DOHH2 (cell line): Measurements from ENCODE around the gene NPPA.

Experiments
- H3F3A ChIP-seq: fragments of 200-600 bp; sonication (generic), shearing (Covaris generic); 2 replicates; pipeline ENCODE4 v1.6.0; 2016; ENCODE audit warnings: antibody characterized with exemption, mild to moderate bottlenecking; ENCODE audit not compliant: control insufficient read depth, insufficient read depth
- H3K27ac ChIP-seq: fragments of 200-600 bp; sonication (generic); 2 replicates; pipeline ENCODE4 v1.5.1; 2014; ENCODE audit warnings: low read depth, mild to moderate bottlenecking, low read length, moderate library complexity
- H3K27me3 ChIP-seq: fragments of 200-600 bp; sonication (generic); 2 replicates; pipeline ENCODE4 v1.6.1; 2014; ENCODE audit warnings: mild to moderate bottlenecking, low read length, mixed read lengths; ENCODE audit not compliant: control insufficient read depth
- H3K36me3 ChIP-seq: fragments of 200-600 bp; sonication (generic); 2 replicates; pipeline ENCODE4 v1.6.1; 2014; ENCODE audit warnings: mild to moderate bottlenecking, low read length, moderate library complexity, mixed read lengths; ENCODE audit not compliant: control insufficient read depth
- H3K4me1 ChIP-seq: fragments of 200-600 bp; sonication (generic); 2 replicates; pipeline ENCODE4 v1.6.1; 2014; ENCODE audit warnings: mild to moderate bottlenecking, low read length, mixed read lengths; ENCODE audit not compliant: control insufficient read depth
- H3K4me2 ChIP-seq: fragments of 200-600 bp; sonication (generic); 2 replicates; pipeline ENCODE4 v1.6.0; 2014; ENCODE audit warnings: mild to moderate bottlenecking, low read length, moderate library complexity
- H3K4me3 ChIP-seq: fragments of 200-600 bp; sonication (generic); 2 replicates; pipeline ENCODE4 v1.5.1; 2014; ENCODE audit warnings: mild to moderate bottlenecking, low read length, mixed read lengths
- H3K79me2 ChIP-seq: fragments of 200-600 bp; sonication (generic); 2 replicates; pipeline ENCODE4 v1.6.1; 2014; ENCODE audit warnings: mild to moderate bottlenecking, low read length, mixed read lengths; ENCODE audit not compliant: control insufficient read depth
- H3K9me2 ChIP-seq: fragments of 200-600 bp; sonication (generic); replicated peaks from 2 replicates; pipeline ENCODE4 v1.6.1; 2014; ENCODE audit warnings: mild to moderate bottlenecking, low read length, mixed read lengths; ENCODE audit not compliant: control insufficient read depth
- H3K9me3 ChIP-seq: fragments of 200-600 bp; sonication (generic); 2 replicates; pipeline ENCODE4 v1.6.1; 2014; ENCODE audit warnings: antibody characterized with exemption, low read length, mixed read lengths; ENCODE audit not compliant: control insufficient read depth, insufficient read depth
- H4K20me1 ChIP-seq: fragments of 200-600 bp; sonication (generic); 2 replicates; pipeline ENCODE4 v1.6.0; 2014; ENCODE audit warnings: low read depth, mild to moderate bottlenecking, antibody characterized with exemption, low read length, moderate library complexity; ENCODE audit not compliant: control insufficient read depth, insufficient read depth
- CTCF ChIP-seq: fragments of 200-600 bp; sonication (generic); IDR thresholded peaks from one replicate; pipeline ENCODE4 v1.5.1; 2014; ENCODE audit warnings: antibody characterized with exemption, mild to moderate bottlenecking, low read depth, low read length; ENCODE audit not compliant: poor library complexity, severe bottlenecking
- EZH2phosphoT487 ChIP-seq: fragments of 200-600 bp; sonication (generic); IDR thresholded peaks from 2 replicates; pipeline ENCODE4 v1.6.1; 2017; ENCODE audit warnings: borderline replicate concordance, mild to moderate bottlenecking, antibody characterized with exemption, low read length, moderate library complexity, mixed read lengths

NPPA gene

GRCh38 chr1:11873395-11874257, 26.0 kb upstream of the NPPA start:
- no peaks in the 10 kb centered on the region for H3F3A ChIP-seq
- H3K9me3 ChIP-seq, result no peaks in the 10 kb centered on the region
- no peak overlapping the region for H3K27ac ChIP-seq
- H3K4me2 ChIP-seq, result no peak overlapping the region
- no peaks in the 10 kb centered on the region for H3K9me2 ChIP-seq
- no peaks in the 10 kb centered on the region for H3K36me3 ChIP-seq
- no peaks in the 10 kb centered on the region for H4K20me1 ChIP-seq
- no peak for TF ChIP-seq CTCF
- TF ChIP-seq EZH2phosphoT487, result no peak
- H3K4me1 ChIP-seq, result no peaks in the 10 kb centered on the region
- H3K27me3 ChIP-seq, result peaks cover 25% of the 10 kb centered on the region
- no peaks in the 10 kb centered on the region for H3K79me2 ChIP-seq
- H3K4me3 ChIP-seq, result no peak overlapping the region

- no peaks in the 10 kb centered on the region for H4K20me1 ChIP-seq
- TF ChIP-seq EZH2phosphoT487 (no peak), CTCF (no peak)
- H3K4me1 ChIP-seq, result no peaks in the 10 kb centered on the region
- no peak overlapping the region for H3K4me3 ChIP-seq
- H3K27me3 ChIP-seq, result peaks cover 20% of the 10 kb centered on the region
- no peaks in the 10 kb centered on the region for H3K9me2 ChIP-seq
- no peak overlapping the region for H3K27ac ChIP-seq
- H3K4me2 ChIP-seq, result no peak overlapping the region
- no peaks in the 10 kb centered on the region for H3K36me3 ChIP-seq
- H3K9me3 ChIP-seq, result no peaks in the 10 kb centered on the region
- no peaks in the 10 kb centered on the region for H3K79me2 ChIP-seq
- no peaks in the 10 kb centered on the region for H3F3A ChIP-seq
Measured at GRCh38 chr1:11872545-11872944, 25.0 kb upstream of the NPPA start.

GRCh38 chr1:11869650-11870207, 22.1 kb upstream of the NPPA start:
- H3K4me1 ChIP-seq, result peaks cover under 1% of the 10 kb centered on the region
- H3K4me3 ChIP-seq, result no peak overlapping the region
- no peaks in the 10 kb centered on the region for H4K20me1 ChIP-seq
- no peaks in the 10 kb centered on the region for H3F3A ChIP-seq
- H3K9me3 ChIP-seq, result no peaks in the 10 kb centered on the region
- H3K79me2 ChIP-seq, result no peaks in the 10 kb centered on the region
- H3K27ac ChIP-seq, result no peak overlapping the region
- no peak overlapping the region for H3K4me2 ChIP-seq
- H3K9me2 ChIP-seq, result no peaks in the 10 kb centered on the region
- TF ChIP-seq EZH2phosphoT487 (no peak), CTCF (no peak)
- H3K27me3 ChIP-seq, result peaks cover 17% of the 10 kb centered on the region
- H3K36me3 ChIP-seq, result no peaks in the 10 kb centered on the region
